Measurements from ENCODE around the gene NBEA.
"Not testable (repeated sequence)": the region's sequence is repeated elsewhere in the genome, so short reads cannot be mapped to it uniquely, and the experiment has no call there.

Gene NBEA

DNA sequence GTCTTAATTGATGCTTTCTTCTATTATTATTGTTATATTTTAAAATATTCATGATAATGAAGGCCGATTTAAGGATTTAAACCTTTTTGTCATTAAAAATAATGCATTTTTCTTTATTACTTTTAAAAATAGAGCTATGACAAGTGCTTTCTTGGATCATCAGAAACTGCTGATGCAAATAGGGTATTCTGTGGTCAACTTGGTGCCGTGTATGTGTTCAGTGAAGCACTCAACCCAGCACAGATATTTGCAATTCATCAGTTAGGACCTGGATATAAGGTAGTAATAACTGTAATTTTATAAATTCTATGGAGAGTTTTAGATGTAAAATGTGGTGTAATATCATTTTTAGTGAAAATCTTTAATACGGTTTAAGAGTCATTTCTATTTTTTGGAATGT, 116.5 kb downstream of the NBEA start:
- not testable (repeated sequence) for DNase-seq (ENCODE audit: low read depth in 1 of 2, low spot score in 1 of 2); H3K27me3 ChIP-seq (ENCODE audit: insufficient read depth, poor library complexity, severe bottlenecking); H3K4me3 ChIP-seq (replicated peaks; ENCODE audit: insufficient read depth, low read length); H3K27ac ChIP-seq (replicated peaks)

- TF ChIP-seq, protein P1, sequence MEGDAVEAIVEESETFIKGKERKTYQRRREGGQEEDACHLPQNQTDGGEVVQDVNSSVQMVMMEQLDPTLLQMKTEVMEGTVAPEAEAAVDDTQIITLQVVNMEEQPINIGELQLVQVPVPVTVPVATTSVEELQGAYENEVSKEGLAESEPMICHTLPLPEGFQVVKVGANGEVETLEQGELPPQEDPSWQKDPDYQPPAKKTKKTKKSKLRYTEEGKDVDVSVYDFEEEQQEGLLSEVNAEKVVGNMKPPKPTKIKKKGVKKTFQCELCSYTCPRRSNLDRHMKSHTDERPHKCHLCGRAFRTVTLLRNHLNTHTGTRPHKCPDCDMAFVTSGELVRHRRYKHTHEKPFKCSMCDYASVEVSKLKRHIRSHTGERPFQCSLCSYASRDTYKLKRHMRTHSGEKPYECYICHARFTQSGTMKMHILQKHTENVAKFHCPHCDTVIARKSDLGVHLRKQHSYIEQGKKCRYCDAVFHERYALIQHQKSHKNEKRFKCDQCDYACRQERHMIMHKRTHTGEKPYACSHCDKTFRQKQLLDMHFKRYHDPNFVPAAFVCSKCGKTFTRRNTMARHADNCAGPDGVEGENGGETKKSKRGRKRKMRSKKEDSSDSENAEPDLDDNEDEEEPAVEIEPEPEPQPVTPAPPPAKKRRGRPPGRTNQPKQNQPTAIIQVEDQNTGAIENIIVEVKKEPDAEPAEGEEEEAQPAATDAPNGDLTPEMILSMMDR (IDR thresholded peaks at IDR 0.05; ENCODE audit: insufficient read depth, low read length), result no peak
- no peak for TF ChIP-seq POLR2AphosphoS5 (IDR thresholded peaks at IDR 0.05; ENCODE audit: low read depth)
- TF ChIP-seq, protein P2, sequence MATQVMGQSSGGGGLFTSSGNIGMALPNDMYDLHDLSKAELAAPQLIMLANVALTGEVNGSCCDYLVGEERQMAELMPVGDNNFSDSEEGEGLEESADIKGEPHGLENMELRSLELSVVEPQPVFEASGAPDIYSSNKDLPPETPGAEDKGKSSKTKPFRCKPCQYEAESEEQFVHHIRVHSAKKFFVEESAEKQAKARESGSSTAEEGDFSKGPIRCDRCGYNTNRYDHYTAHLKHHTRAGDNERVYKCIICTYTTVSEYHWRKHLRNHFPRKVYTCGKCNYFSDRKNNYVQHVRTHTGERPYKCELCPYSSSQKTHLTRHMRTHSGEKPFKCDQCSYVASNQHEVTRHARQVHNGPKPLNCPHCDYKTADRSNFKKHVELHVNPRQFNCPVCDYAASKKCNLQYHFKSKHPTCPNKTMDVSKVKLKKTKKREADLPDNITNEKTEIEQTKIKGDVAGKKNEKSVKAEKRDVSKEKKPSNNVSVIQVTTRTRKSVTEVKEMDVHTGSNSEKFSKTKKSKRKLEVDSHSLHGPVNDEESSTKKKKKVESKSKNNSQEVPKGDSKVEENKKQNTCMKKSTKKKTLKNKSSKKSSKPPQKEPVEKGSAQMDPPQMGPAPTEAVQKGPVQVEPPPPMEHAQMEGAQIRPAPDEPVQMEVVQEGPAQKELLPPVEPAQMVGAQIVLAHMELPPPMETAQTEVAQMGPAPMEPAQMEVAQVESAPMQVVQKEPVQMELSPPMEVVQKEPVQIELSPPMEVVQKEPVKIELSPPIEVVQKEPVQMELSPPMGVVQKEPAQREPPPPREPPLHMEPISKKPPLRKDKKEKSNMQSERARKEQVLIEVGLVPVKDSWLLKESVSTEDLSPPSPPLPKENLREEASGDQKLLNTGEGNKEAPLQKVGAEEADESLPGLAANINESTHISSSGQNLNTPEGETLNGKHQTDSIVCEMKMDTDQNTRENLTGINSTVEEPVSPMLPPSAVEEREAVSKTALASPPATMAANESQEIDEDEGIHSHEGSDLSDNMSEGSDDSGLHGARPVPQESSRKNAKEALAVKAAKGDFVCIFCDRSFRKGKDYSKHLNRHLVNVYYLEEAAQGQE (IDR thresholded peaks at IDR 0.05; ENCODE audit: insufficient replicate concordance, low read depth), result no peak
- no peak for TF ChIP-seq GABPA (IDR thresholded peaks at IDR 0.05; ENCODE audit: low read depth)
- no peak for TF ChIP-seq SPI1 (IDR thresholded peaks at IDR 0.05; ENCODE audit: borderline replicate concordance, low read depth)
- Histone ChIP-seq H3K27me3 (ENCODE audit: insufficient read depth, poor library complexity, severe bottlenecking) (no peaks in the 10 kb centered on the region), H3K27ac (replicated peaks) (no peak overlapping the region), H3K4me3 (replicated peaks; ENCODE audit: insufficient read depth, low read length) (no peak overlapping the region)
- DNase-seq (ENCODE audit: low read depth in 1 of 2, low spot score in 1 of 2), result no peak
These were observed 144.6 kb downstream of the NBEA start for GRCh38 chr13:35086667-35087066.

DNA sequence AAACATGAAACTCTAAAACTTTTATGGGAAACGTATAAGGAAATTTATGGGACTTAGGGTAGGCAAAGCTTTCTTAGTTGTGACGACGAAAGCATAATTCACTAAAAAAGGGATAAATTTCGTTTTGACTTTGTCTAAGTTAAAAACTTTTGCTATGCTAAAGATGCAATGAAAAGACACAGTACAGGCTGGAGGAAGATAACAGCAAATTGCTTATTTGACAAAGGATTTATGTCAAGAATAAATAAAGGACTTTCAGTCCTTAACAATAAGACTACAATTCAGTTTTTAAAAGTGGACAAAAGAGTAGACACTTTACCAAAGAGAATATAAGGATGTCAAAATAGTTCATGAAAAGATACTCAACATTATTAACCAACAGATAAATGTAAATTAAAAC, 150.2 kb downstream of the NBEA start:
- H3K4me3 ChIP-seq (replicated peaks; ENCODE audit: insufficient read depth, low read length), result no peak overlapping the region
- TF ChIP-seq, protein P1 (IDR thresholded peaks at IDR 0.05; ENCODE audit: insufficient read depth, low read length), result no peak
- no peak for TF ChIP-seq GABPA (IDR thresholded peaks at IDR 0.05; ENCODE audit: low read depth)
- TF ChIP-seq POLR2AphosphoS5 (IDR thresholded peaks at IDR 0.05; ENCODE audit: low read depth), result no peak
- no peak for TF ChIP-seq SPI1 (IDR thresholded peaks at IDR 0.05; ENCODE audit: borderline replicate concordance, low read depth)
- TF ChIP-seq, protein P2 (IDR thresholded peaks at IDR 0.05; ENCODE audit: insufficient replicate concordance, low read depth), result no peak
- H3K27ac ChIP-seq (replicated peaks), result no peak overlapping the region
- H3K27me3 ChIP-seq (ENCODE audit: insufficient read depth, poor library complexity, severe bottlenecking), result no peaks in the 10 kb centered on the region
- no peak for DNase-seq (ENCODE audit: low read depth in 1 of 2, low spot score in 1 of 2)

DNA sequence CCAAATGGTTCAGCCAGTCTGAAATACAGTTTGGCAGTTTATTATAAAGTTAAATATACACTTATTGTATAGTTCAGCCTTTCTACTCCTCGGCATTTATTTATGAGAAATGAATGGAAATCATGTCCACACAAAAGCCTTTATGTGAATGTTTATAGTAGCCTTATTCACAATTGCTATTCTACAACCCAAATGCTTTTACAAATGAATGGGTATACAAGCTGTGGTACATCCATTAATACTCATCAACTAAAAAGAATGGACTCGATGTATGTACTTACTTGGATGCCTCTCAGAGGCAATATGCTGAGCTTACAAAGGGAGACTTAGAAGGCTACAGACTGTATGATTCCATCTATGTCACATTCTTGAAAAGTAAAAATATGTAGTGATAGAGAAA, 150.7 kb downstream of the NBEA start:
- DNase-seq (ENCODE audit: low read depth in 1 of 2, low spot score in 1 of 2), result no peak
- Histone ChIP-seq H3K27ac (replicated peaks) (no peak overlapping the region), H3K27me3 (ENCODE audit: insufficient read depth, poor library complexity, severe bottlenecking) (no peaks in the 10 kb centered on the region), H3K4me3 (replicated peaks; ENCODE audit: insufficient read depth, low read length) (no peak overlapping the region)
- no peak for TF ChIP-seq GABPA (IDR thresholded peaks at IDR 0.05; ENCODE audit: low read depth)

- Histone ChIP-seq H3K27me3 (ENCODE audit: insufficient read depth, poor library complexity, severe bottlenecking) (no peaks in the 10 kb centered on the region), H3K27ac (replicated peaks) (no peak overlapping the region), H3K4me3 (replicated peaks; ENCODE audit: insufficient read depth, low read length) (no peak overlapping the region)
- TF ChIP-seq, protein P2 (IDR thresholded peaks at IDR 0.05; ENCODE audit: insufficient replicate concordance, low read depth), result no peak
- TF ChIP-seq SPI1 (IDR thresholded peaks at IDR 0.05; ENCODE audit: borderline replicate concordance, low read depth) (no peak), POLR2AphosphoS5 (IDR thresholded peaks at IDR 0.05; ENCODE audit: low read depth) (no peak), GABPA (IDR thresholded peaks at IDR 0.05; ENCODE audit: low read depth) (no peak)
- TF ChIP-seq, protein P1 (IDR thresholded peaks at IDR 0.05; ENCODE audit: insufficient read depth, low read length), result no peak
- no peak for DNase-seq (ENCODE audit: low read depth in 1 of 2, low spot score in 1 of 2)
These were observed 151.3 kb downstream of the NBEA start for GRCh38 chr13:35093356-35093755.

DNA sequence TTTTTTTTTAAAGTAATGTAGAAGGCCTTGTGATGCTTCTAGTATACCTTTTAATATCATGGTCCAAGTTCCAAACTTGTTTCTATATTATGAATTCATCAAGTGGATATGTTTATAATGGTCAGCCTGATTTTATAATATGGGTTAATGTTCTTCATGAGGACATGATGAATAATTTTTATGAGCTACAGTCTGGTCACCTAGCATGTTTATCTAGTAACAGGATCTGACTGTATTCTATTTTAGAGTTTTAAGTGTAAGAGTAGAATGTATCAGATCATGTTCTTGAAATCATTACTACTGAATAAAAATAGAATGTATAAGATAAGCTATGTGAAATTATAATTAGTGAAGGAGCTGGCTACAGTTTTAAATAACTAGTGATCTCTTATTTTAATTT, 164.7 kb downstream of the NBEA start:
- H3K27ac ChIP-seq (replicated peaks); DNase-seq (ENCODE audit: low read depth in 1 of 2, low spot score in 1 of 2); H3K27me3 ChIP-seq (ENCODE audit: insufficient read depth, poor library complexity, severe bottlenecking); H3K4me3 ChIP-seq (replicated peaks; ENCODE audit: insufficient read depth, low read length): not testable (repeated sequence)
